Dedifferentiated amniotic fluid mesenchymal stem cell (primary cell): Measurements from ENCODE around the gene BMP6.
"Not testable (repeated sequence)": the region's sequence is repeated elsewhere in the genome, so short reads cannot be mapped to it uniquely, and the experiment has no call there.

Source experiments
- DNase-seq: peaks from one replicate; pipeline ENCODE4 v3.0.0-alpha.2; 2016; ENCODE audit errors: extremely low spot score

The BMP6 gene

GRCh38 chr6:7886132-7886531 is 160.2 kb downstream of the BMP6 start:
- DNase-seq: no peak

GRCh38 chr6:7887278-7887991 is 161.5 kb downstream of the BMP6 start:
- DNase-seq: no peak

- DNase-seq: no peak
Observed at GRCh38 chr6:7888587-7889357, 162.9 kb downstream of the BMP6 start.

- no peak for DNase-seq
Observed at GRCh38 chr6:7891078-7891872, 165.4 kb downstream of the BMP6 start.

GRCh38 chr6:7892367-7892766 is 166.5 kb downstream of the BMP6 start:
- not testable (repeated sequence) for DNase-seq

GRCh38 chr6:7893342-7893741 is 167.4 kb downstream of the BMP6 start:
- no peak for DNase-seq

- DNase-seq: no peak
Observed at GRCh38 chr6:7894262-7895124, 168.6 kb downstream of the BMP6 start.

- DNase-seq: no peak
Observed at GRCh38 chr6:7895125-7895423, 169.2 kb downstream of the BMP6 start.

GRCh38 chr6:7896465-7896987 is 170.6 kb downstream of the BMP6 start:
- no peak for DNase-seq

GRCh38 chr6:7897461-7898192 is 171.7 kb downstream of the BMP6 start:
- DNase-seq: no peak

- not testable (repeated sequence) for DNase-seq
Observed at GRCh38 chr6:7898193-7898586, 172.3 kb downstream of the BMP6 start.

GRCh38 chr6:7899101-7899888 is 173.4 kb downstream of the BMP6 start:
- DNase-seq: no peak

GRCh38 chr6:7899889-7900213 is 174.0 kb downstream of the BMP6 start:
- DNase-seq: no peak

- DNase-seq: no peak
Observed at GRCh38 chr6:7900621-7901020, 174.7 kb downstream of the BMP6 start.

- DNase-seq: no peak
Observed at GRCh38 chr6:7901056-7901455, 175.2 kb downstream of the BMP6 start.

- DNase-seq: no peak
Observed at GRCh38 chr6:7901780-7902179, 175.9 kb downstream of the BMP6 start.

GRCh38 chr6:7902221-7902620 is 176.3 kb downstream of the BMP6 start:
- DNase-seq: no peak

- DNase-seq: no peak
Observed at GRCh38 chr6:7902867-7903266, 177.0 kb downstream of the BMP6 start.

- no peak for DNase-seq
Observed at GRCh38 chr6:7903673-7904072, 177.8 kb downstream of the BMP6 start.

- DNase-seq: no peak
Observed at GRCh38 chr6:7904654-7905319, 178.9 kb downstream of the BMP6 start.
